GM21367 (cell line): Measurements from ENCODE around the gene DUOX2.

Experiments used
- ATAC-seq: cut with Tn5 transposase; IDR thresholded peaks from one replicate; pipeline ENCODE4 v1.9.1; 2021; ENCODE audit not compliant: unreplicated experiment

DUOX2 gene

GRCh38 chr15:45114076-45114750 is at the start of gene DUOX2, which contains the start of gene DUOXA2:
DUOX2 (minus strand) TSS chr15:45114172; CDS start chr15:45113411, 761 bp downstream.
DUOXA2 (plus strand) TSS chr15:45114326; CDS start chr15:45114606, 280 bp downstream.
- ATAC-seq = no peak

- no peak for ATAC-seq
Measured at GRCh38 chr15:45163508-45163856, 49.5 kb upstream of the DUOX2 start.

DNA sequence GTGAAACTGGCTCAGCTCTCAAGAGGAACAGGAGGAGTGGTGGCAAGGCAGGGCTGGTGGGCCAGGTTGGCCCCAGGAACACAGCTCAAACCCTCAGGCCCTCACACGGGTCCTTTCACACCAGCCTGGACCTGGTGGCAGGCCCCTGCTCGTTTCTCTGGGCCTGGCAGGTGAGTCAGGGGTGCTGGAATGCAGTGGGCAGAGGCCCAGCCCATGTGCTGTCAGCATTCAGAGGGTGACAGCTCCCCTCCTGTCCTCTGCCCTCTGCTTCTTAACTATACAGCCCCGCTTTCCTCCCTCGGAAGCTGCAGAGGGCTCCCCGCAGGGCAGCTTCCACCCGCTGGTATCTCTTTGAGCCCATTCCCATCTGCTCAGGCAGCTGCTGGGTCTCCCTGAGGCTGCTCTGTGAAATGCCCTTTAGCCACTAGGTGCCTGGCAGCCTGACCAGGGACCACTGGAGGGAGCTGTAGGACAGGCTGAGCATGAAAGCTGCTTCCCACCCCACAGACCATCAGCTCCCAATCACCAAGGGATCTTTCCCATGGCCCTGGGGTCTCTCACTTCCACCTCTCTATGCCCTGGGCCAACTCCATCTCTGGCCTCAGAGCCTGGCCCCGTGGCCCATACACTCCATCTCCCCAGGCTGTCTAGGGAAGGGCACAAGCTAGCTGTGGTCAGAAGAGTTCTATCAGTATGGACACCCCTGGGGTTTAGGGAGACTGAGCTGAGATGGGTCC is 49.0 kb upstream of the DUOX2 start:
- ATAC-seq = no peak

DNA sequence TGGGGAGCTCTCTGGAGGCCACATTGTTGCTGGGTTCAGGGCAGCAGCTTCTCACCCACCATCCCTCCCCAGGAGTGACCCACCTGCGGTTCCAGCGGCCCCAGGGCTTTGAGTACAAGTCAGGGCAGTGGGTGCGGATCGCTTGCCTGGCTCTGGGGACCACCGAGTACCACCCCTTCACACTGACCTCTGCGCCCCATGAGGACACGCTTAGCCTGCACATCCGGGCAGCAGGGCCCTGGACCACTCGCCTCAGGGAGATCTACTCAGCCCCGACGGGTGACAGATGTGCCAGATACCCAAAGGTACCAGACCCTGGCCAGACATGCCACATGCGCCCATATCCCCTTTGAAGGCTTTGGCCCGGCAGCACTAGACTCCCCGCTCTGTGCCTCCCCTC is 47.7 kb upstream of the DUOX2 start:
- ATAC-seq = no peak

- no peak for ATAC-seq
Measured at GRCh38 chr15:45157974-45158373, 44.0 kb upstream of the DUOX2 start.

GRCh38 chr15:45156744-45157455 is 42.9 kb upstream of the DUOX2 start:
- no peak for ATAC-seq

GRCh38 chr15:45155739-45156138 is 41.8 kb upstream of the DUOX2 start:
- ATAC-seq = no peak

DNA sequence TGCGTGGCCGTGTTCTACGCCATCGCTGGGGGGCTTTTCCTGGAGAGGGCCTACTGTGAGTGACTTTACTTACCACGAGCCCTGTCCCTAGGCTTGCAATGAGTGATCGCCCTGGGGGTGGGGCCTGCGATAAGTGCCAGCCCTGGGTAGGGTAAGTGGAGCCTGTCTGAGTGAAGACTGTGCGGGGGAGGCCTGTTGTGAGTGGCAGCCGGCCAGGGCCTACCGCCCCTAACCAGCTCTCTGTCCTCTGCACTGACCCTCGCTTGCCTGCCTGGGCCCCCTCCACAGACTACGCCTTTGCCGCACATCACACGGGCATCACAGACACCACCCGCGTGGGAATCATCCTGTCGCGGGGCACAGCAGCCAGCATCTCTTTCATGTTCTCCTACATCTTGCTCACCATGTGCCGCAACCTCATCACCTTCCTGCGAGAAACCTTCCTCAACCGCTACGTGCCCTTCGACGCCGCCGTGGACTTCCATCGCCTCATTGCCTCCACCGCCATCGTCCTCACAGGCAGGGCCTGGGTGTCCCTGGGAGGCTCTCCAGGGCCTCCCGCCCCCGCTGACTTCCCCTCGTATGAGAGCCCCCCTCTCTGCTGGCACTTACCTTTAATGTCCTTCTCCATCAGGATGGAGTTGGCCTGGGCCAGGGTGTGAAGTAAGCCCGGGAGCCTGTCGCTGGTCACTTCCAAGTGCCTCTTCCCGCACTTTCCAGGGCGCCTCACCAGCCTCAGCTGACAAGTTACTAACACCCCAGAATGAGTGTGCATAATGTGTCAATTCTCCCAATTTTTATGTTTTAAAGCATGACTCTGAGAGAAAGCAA is 38.2 kb upstream of the DUOX2 start:
- ATAC-seq = no peak

- no peak for ATAC-seq
Measured at GRCh38 chr15:45150997-45151396, 37.0 kb upstream of the DUOX2 start.

- ATAC-seq = no peak
Measured at GRCh38 chr15:45150481-45150880, 36.5 kb upstream of the DUOX2 start.

DNA sequence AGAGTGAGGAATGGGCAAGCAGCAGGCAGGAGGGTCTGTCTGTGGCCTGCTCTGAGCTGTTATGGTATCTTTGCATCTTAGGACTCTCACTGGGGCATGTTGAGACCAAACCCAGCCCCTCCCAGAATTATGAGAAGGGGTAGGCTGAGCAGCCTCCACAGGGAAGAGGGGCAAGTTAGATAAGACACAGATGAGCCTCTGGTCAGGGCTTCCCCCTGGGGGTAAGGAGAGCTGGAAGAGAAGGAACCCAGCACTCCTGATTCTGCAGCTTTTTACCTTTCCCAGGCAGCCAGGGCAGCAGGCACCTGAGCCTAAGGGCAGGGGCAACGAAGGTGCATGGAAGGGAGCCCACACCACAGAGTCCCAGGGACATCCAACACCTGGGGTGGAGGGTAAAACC is 35.1 kb upstream of the DUOX2 start:
- no peak for ATAC-seq

GRCh38 chr15:45148076-45149059 is 34.4 kb upstream of the DUOX2 start:
- no peak for ATAC-seq

- ATAC-seq = no peak
Measured at GRCh38 chr15:45147606-45148005, 33.6 kb upstream of the DUOX2 start.

DNA sequence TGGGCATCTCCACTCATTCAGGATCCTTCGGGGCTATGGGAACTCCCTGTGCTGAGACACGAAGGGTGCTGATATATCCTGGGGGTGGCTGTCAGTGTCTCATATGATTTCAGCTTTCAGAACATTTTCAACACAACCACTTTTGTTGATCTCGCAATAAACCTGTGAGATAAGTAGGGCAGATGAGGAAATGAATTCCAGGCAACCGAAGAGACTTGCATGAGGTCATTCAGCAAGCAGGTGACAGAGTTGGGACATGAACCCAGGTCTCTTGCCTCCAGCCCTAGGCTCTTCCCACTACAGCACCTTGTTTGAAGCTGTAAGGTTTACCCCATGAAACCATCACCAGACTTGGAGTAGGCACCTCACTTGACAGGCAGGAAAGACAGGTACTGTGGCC is 32.4 kb upstream of the DUOX2 start:
- no peak for ATAC-seq

DNA sequence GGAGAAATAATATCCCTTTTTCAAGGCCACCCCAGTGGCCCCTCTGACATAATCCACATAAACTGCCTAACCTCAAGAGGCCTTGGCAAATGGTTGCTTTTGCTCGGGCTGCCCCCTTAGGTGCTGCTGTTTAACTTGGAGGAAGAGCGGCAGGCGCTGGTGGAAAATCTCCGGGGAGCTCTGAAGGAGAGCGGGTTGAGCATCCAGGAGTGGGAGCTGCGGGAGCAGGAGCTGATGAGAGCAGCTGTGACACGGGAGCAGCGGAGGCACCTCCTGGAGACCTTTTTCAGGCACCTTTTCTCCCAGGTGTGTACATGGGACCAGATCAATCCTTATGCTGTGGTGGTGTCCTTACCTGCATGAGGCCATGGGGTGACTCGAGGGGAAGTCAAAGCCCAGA is 30.8 kb upstream of the DUOX2 start:
- no peak for ATAC-seq

DNA sequence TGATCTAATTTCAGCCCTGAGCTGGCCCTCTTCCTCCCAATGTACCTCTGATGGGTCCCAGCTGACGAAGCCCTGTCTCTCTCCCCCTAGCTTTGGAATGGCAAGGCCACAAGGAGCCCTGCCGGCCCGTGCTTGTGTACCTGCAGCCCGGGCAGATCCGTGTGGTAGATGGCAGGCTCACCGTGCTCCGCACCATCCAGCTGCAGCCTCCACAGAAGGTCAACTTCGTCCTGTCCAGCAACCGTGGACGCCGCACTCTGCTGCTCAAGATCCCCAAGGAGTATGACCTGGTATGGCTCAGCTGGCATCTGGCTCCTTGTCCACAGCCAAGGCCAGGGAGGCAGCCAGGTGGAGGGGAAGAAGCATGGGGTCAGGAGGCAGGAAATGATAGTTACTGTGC is 30.0 kb upstream of the DUOX2 start:
- ATAC-seq = no peak

DNA sequence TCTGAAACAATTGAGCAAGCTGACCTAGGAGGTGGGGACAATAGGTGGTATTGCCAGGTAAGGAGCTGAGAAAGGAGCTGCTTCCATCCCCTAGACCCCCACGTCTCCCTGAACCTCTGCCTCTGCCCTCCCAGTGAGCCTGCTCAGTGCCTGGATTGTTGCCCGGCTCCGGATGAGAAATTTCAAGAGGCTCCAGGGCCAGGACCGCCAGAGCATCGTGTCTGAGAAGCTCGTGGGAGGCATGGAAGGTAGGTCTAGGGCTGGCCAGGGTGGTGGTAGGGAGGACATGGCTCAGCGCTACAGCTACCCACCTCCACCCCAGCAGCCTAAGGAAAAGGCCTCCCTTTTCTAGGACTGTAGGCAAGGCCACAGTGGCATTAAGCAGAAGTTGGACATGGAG is 29.1 kb upstream of the DUOX2 start:
- ATAC-seq = no peak

DNA sequence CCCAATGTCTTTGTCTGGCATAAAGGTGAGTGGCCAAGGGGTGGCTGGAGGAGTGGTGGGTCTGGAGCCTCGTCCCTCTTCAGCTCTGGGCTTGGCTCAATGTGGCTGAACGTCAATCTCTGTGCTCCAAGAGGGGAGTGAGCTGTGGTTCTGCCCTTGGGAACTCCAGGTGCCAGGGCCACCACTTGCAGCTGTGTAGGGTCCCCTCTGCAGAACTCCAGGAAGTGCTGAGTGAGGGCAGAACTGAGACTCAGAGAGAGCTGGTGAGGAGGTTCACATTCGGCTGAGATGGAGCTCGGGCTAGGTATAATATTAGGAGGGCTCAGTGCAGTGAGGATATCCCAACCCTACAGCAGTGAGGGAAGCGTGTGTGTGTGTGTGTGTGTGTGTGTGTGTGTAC is 27.4 kb upstream of the DUOX2 start:
- no peak for ATAC-seq

- ATAC-seq = no peak
Measured at GRCh38 chr15:45140557-45141250, 26.7 kb upstream of the DUOX2 start.
